Activated gamma-delta T cell treated with Interleukin-2 at 50 U/mL for 16 hours (primary cell): ENCODE data around the gene KIAA1217.

Experiments used
- DNase-seq: peaks from one replicate; pipeline ENCODE4 v3.0.0-alpha.2; 2020

KIAA1217 gene, protein sequence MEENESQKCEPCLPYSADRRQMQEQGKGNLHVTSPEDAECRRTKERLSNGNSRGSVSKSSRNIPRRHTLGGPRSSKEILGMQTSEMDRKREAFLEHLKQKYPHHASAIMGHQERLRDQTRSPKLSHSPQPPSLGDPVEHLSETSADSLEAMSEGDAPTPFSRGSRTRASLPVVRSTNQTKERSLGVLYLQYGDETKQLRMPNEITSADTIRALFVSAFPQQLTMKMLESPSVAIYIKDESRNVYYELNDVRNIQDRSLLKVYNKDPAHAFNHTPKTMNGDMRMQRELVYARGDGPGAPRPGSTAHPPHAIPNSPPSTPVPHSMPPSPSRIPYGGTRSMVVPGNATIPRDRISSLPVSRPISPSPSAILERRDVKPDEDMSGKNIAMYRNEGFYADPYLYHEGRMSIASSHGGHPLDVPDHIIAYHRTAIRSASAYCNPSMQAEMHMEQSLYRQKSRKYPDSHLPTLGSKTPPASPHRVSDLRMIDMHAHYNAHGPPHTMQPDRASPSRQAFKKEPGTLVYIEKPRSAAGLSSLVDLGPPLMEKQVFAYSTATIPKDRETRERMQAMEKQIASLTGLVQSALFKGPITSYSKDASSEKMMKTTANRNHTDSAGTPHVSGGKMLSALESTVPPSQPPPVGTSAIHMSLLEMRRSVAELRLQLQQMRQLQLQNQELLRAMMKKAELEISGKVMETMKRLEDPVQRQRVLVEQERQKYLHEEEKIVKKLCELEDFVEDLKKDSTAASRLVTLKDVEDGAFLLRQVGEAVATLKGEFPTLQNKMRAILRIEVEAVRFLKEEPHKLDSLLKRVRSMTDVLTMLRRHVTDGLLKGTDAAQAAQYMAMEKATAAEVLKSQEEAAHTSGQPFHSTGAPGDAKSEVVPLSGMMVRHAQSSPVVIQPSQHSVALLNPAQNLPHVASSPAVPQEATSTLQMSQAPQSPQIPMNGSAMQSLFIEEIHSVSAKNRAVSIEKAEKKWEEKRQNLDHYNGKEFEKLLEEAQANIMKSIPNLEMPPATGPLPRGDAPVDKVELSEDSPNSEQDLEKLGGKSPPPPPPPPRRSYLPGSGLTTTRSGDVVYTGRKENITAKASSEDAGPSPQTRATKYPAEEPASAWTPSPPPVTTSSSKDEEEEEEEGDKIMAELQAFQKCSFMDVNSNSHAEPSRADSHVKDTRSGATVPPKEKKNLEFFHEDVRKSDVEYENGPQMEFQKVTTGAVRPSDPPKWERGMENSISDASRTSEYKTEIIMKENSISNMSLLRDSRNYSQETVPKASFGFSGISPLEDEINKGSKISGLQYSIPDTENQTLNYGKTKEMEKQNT (N-terminal part only)

DNA sequence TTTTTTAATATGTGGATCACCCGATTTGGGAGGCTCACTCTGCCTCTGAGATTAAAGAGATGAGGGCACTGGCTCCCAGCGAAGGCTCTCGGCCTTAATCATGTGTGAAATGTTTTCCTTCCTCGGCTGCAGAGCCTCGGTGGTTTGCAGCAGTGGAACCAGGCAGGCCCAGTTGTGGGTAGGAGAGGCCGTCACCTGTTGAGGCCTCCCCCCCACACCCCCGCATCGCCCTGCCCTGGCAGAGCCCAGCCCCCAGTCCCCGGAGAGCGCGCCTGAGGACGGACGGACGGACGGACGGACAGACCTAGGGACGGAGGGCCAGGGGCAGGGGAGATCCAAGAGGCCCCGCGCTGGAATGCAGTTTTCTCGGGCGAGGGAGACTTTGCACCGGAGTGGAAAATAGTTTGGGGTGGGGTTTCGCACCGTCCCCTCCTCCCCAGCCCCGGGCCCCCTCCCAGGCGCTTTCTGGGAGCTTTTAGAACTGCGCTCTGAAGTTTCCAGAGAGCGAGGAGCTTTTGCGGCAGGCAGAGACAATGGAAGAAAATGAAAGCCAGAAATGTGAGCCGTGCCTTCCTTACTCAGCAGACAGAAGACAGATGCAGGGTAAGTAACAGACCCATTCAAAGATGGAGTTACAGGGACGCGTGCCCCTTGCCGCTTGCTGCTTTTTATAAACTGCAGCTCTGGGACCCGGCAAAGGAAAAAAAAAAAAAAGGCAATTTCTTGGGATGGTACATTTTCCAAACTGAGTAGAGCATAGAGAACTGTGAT is at the start of gene KIAA1217:
TSS of gene KIAA1217 (plus strand) at position 478 of the 771 bp plus-strand sequence. CDS start at position 534, 56 bp downstream.
- no peak for DNase-seq

DNA sequence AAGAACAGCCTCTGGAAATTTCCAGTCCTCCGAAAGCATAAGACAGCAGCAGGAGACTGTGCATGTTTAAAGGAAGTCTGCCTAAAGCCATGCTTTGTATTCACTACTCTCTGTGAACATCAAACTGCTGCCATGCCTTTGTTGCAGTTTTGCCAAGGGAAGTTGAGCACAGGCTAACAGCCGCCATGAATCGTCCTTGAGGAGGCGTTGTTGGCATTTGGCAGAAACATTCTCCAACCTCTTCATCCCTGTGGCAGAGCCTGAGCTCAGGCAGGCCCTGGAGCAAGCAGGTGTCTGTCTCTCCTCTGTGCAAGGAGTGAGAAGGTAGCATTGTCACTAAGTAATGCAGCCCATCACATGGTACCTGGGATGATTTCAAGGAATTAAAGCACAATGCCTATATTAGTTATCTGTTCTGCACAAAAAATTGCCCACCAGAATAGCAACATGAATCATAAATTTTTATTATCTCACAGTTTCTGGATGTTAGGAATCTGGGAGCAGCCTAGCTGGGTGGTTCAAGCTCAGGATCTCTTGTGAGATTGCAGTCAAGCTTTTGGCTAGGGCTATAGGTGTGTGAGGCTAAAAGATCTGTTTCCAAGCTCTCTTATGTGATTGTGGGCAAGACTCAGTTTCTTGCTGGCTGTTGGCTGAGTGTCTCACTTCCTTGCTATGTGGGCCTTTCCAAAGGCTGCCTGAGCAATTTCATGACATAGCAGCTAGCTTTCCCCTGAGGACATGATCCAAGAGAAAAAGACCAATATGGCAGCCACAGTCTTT is 46.5 kb upstream of the KIAA1217 start:
- DNase-seq, result no peak

DNA sequence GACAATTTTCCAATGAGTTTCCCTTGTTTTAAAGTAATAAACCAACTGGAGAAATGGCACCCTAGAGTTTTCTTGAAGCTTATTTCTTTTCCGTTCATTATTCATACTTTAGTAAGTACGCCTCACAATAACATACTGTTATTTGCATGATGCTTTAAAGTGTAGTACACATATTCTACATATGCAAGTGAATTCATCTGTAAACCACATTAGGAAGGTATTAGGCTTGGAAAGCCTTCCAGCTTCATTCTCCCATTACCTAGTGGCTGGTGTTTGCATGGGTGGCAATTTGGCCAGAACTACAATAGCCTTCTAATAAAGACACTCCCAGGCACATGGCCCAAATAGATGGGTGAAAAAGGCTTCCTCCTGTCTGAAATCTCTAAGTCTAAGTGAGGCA is 45.5 kb upstream of the KIAA1217 start:
- no peak for DNase-seq

DNA sequence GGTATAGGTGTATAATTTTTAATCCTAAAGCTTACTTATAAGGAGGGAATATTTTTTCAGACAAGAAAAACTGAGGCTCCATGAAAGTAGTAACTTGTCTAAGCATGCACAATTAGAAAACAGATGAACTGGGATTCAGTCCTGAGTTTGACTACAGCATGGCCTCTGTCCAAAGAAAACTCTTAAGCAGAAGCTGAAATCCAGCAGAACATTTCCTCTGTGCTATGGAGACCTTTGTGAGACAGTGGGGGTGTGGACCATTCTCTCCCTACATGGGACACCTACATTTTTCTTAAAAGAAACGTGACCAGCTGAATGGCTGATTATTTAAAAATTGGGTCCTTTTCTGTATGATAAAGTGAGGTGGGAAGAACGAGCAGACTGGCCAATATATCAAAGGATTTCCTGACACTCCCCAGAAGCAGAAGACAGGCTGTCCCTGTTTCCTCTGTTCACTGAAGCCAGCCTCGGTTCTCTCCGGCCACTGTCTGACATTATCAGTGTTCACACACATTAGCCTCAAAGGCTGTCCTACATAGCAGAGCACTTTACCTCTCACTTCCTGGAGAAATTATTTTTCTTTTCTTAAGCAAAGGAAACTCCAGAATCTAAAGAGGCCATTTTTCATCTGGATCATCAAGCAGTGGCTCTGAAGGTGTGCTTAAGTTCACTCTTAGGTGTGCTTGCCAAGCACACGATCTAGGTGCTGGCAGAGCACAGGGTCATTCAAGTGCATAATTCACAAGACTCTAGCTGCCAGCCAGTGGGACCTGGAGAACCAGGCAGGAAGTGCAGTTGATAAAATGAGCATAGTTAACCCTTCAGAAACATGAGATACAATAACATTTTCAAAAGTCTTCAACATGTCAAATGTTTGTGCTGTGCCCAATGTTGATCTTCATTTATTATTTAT is 40.4 kb upstream of the KIAA1217 start:
- DNase-seq, result no peak

DNA sequence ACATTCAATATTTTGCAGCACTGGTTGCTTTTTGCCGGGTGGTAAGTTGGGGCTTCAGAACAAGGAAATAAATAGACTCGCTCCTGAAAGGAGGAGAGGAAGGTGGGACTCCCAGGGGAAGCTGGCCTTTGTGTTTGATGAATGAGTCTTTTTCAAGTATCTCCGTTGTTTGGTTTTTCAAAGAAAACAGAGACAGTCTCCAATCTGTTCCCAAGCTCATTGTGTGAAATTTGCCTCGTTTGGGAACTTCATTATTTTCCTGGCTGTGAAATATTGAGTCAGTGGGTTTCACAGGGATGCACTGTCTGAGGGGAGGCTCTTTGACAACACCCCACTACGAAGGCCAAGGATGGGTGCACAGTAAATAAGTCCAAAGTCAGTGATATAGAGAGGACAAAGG is 38.7 kb upstream of the KIAA1217 start:
- DNase-seq, result no peak

DNA sequence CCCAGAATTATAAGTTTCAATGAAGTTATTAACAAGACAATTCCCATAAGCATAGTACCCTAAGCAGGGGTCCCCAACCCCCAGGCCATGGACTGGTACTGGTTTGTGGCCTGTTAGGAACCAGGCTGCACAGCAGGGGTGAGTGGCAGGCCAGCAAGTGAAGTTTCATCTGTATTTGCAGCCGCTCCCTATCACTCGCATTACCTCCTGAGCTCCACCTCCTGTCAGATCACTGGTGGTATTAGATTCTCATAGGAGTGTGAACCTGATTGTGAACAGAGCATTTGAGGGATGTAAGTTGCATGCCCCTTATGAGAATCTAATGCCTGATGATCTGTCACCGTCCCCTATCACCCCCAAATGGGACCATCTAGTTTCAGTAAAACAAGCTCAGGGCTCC is 36.0 kb upstream of the KIAA1217 start:
- DNase-seq, result no peak

DNA sequence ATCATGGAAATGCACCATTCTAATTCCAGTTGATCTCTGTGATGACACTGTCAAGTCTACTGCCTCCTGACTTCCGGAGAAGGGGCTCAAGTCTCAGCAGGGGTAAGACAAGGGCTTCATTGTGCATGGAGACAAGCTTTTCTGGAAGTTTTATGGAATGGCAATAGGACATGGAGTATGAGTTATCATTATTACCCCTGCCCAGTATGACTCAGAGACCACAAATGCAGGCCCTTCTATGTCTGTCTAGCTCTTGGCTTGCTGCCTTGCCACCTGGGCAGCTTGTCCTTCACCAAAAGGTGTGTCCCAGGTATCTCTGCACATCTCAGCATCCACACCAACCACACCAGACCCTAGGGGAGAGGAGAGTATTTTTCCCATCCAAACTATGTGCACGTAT is 34.9 kb upstream of the KIAA1217 start:
- no peak for DNase-seq

DNA sequence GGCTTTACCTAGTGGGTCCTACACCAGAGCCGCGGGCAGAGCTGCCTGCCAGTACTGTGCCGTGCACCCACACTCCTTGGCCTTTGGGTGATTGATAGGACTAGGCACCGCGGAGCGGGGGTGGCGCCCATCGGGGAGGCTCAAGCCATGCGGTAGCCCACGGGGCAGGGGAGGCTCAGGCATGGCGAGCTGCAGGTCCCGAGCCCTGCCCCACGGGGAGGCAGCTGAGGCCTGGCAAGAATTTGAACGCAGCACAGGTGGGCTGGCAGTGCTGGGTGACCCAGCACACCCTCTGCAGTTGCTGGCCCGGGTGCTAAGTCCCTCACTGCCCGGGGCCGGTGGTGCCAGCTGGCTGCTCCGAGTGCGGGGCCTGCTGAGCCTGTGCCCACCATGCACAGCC is 32.3 kb upstream of the KIAA1217 start:
- DNase-seq, result no peak

DNA sequence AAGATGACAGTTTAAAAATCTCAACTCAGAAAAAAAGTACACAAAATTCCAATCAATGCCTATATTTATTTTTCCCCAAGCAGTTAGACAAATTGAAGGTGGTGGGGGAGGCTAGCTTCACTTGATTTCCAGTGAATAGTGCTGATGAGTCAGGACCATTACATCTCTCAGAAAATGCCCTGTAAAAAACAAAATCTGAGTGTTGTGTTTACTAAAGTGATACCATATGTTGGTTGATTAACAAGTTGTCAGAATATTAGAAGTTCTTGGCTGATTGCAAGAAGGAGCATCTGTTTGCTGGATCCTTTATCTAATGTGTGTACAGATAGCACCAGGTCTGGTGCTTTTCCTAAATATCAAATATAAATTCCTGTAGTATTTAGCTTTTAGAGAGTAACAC is 31.3 kb upstream of the KIAA1217 start:
- DNase-seq, result no peak

DNA sequence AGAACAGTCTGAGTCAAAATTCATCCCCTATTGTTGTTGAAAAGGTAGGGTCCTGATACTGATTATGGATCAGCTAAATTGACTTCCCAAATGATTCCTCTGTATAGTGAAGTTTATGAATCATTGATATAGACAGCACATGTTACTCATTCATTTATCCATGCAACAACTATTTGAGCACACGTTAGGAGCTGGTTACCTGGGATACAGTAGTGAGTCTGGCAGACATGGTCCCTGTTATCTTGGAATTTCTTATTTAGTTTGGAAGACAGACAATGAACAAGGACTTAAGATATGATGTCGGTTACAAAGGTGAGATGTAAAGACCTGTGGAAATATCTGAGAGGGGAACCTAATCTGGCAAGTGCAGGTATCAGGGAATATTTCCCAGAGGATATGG is 28.0 kb upstream of the KIAA1217 start:
- DNase-seq, result no peak

DNA sequence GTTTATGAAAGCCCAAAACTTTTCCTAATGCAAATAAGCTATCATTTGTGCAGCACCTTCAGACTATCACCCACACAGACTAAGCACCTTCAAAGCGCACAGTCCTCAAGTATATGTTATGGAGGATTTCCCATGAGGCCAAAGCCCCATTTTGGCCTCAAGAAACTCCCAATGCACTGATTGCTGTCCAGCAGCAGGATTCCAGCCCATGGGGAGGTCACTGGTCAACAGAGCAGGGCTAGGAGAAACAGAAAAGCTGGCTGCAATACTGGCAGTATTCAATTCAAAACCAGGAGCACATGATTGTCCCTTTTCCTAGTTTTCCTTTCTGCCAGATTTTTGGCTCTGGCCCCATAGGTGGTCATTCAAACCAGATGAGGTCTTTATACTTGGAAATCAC is 24.5 kb upstream of the KIAA1217 start:
- DNase-seq, result no peak

DNA sequence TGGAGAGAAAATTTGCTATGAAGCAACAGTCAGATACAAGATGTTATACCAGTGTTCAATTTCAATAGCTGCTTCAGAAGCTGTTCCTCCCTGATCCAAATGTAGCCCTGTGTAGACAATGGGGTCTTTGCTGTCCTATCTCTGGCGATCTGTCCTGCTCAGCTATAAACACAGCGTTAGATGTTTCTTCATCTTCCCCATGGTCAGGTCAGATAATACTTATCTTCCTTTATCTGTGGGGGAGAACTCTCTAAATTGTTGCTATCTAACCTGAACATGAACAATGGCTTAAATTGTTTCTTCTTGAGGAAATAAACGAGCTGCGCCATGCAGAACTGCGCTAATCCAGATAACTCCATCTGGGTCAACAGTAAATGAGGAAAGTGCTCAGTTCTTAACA is 15.6 kb upstream of the KIAA1217 start:
- no peak for DNase-seq

DNA sequence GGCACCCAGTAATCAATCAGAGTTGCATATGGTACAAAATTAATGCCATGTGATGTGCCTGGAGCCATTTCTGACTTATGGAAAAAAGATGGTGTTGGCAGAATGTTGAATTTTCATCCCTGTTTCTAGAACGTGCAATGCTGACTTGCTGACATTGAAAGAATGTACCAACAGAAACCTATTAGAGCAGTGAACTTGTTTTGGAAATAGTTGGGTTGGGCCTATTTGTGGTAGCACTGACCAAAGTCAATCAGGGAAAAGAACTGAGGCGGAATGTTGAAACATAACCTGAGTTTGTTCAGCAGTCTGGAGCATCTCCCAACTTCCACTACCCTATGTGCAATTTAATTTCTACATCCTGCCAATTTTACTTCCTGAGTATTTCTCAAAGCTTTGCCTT is 11.7 kb upstream of the KIAA1217 start:
- no peak for DNase-seq

DNA sequence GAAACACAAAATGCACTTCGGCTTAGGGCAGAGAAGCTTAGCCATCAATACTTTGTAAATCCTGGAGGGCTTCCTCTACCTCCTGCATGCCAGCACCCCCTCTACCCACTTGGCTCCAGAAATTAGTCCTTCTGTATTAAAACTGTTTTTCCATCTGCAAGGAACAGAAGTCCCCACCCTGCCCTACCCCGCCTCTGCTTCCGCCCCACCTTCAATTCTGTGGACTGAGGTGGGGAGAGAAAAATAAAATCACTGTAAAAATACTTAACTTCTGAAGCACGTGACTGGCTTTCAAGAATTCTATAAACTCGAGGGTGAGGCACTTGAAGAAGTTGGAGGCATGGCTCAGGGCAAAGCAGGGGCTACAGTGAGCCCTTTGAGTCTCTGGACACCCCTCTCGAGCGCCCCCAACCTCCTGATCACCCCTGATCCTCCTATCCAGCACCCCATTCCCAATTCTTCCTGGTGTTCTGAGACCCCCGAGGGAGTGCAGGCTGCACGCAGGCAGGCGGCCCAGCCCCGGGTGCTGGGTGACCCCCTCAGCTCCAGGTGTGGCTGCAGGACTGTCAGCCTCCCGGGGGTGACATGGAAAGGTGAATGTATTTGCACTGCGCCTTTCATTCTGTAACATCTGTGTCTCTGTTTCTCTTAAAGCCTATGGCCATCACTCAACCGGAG is 7.3 kb upstream of the KIAA1217 start:
- DNase-seq, result no peak

DNA sequence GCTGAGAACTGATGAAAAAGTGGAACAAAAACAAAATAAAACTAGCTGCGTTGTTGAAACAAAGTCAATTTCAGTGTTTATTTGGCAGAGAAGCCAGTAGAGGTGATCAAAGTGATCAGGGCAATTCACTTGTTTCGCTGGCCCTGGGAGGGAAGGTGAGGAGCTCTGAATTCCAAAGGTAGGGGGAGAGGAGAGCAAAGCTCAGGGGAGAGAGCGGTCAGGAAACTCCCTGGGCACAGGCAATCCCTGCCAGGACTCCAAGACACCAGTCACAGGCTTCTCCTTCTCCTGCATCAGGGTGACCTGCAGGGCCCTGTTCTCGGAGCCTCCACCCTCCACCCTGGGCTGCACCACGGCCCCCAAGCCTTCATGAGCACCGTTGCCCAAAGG is 6.8 kb upstream of the KIAA1217 start:
- DNase-seq, result no peak

DNA sequence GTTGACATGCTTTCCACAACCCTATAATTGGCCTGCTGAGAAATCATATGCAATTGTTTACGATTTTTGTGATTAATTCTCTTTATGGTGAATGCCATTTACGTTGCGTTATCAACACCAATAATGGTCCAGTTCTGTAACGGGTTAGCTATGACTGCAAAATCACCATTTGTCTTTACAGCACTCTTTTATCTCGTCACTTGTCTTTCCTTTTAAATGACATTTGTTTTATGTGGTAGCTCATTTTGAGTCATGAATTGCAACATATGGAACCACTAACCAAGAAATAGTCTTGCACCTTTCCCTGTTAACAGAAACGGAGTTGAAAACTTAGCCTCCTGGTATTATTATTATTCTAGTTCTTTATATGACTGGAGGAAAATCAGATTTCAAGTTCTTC is 3.1 kb upstream of the KIAA1217 start:
- no peak for DNase-seq

DNA sequence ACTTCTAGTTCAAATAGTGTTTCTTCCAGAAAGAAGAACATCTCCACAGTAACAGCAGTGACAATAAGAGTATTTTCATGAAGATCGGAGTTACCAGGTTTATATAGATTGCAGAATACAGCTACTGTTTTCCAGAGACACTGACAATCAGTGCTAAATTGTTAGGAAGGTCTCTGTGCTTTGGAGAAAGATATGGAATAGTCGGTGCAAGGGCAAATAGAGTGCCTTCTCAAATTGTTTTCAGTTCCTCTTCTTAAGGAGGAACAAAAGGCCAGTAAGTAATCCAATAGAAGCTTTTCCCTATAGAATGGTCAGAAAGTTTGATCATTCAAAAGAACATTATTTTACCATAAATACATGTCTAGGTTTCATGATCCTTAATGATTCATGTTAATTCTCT is 2.6 kb upstream of the KIAA1217 start:
- no peak for DNase-seq

DNA sequence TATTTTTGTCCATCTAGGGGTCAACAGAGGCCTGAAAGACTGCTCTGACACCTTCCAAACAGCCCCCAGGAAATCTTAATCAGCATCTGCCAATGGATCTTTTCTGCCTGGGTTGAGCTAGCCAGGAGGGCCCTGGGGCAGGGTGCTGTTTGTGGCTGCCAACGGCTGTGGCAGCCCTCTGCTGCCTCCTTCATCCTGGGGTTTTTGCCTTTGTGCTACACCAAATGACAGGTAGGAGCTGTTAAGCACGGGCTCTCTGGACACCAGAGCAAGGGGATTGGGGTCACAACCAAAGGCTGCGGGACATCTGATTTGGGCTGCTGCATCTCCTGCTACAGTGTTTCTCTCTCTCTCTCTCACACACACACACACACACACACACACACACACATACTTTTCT is 2.0 kb upstream of the KIAA1217 start:
- no peak for DNase-seq

DNA sequence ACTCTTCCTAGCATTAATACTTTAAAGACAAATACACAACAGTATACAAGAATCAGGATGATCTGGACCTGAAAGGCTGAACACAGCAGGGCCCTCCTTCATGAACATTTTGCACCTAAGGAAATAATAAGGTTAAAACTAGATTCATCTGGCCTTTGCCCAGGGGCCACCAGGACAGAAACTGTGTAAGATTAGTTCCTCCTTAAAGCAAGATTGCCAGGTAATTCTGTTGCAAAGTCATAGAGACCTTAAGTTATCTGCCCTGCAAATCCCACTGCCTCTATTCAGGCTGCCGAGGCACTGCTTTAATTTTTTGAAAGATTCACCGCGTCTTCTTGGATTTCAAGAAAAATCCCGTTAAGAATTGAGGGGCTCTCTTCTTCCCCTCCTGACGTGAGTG is 1.6 kb upstream of the KIAA1217 start:
- no peak for DNase-seq
